G401 (cell line): ENCODE data around the gene G2E3. TPM values are rescaled to one million over a fixed set of nuclear protein-coding genes. Genes with fewer than 3 reads are reported as not detected.
"Not testable (repeated sequence)": the region's sequence is repeated elsewhere in the genome, so short reads cannot be mapped to it uniquely, and the experiment has no call there.

Experiments used
- DNase-seq: peaks from one replicate; pipeline ENCODE4 v3.0.0-alpha.2; 2015; ENCODE audit warnings: low spot score
- in situ Hi-C: cut with HindIII; loops from 2 replicates; pipeline ENCODE4 v1.10.0; 2016; ENCODE audit warnings: low sequenced_read_pairs, mixed read lengths
- total RNA-seq: library from RNA; depleted of rRNA; stranded (reverse); fragments of >200 nt; shearing (Covaris generic); gene quantifications from 2 replicates; pipeline ENCODE4 v1.2.3, GENCODE V29; 2014; rRNA removed

G2E3 gene
- total RNA-seq, 1 experiment from 2014 or later, result 41.9 TPM

DNA sequence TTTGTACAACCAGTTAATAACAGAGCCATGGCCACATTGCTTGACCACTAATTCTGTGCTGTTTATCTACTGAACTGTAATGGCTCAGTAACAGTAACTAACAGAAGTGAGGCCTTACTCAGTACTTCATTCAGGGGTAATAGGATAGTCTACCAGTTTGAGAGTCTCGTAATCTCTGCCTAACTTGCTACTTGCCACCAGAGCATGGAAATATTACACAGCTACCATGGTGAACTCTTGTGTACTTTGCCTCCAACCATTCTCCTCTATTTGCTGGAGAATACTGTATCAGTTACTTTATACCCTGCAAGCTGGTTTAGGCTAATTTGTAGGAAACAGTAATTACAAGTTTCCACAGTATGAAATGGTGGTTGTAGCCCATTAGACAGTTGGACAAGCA is 73.8 kb downstream of the G2E3 start:
- in situ Hi-C loops, result no loop called here
- DNase-seq, result no peak

DNA sequence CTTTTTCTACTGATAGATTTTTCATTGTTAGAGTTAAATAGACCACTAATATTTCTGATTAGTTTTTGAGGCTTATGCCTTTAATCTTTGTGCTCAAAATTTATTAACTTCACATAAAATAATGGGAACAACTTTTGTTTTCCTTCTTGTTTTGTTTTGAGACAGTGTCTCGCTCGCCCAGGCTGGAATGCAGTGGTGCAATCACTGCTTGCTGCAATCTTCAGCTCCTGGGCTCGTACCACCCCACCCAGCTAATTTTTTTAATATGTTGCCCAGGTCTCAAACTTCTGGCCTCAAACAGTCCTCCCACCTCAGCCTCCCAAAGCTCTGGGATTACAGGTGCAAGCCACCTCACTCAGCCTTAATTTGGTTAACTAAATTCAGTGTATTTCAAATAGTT is 80.0 kb downstream of the G2E3 start:
- in situ Hi-C loops, result no loop called here
- DNase-seq, result no peak

DNA sequence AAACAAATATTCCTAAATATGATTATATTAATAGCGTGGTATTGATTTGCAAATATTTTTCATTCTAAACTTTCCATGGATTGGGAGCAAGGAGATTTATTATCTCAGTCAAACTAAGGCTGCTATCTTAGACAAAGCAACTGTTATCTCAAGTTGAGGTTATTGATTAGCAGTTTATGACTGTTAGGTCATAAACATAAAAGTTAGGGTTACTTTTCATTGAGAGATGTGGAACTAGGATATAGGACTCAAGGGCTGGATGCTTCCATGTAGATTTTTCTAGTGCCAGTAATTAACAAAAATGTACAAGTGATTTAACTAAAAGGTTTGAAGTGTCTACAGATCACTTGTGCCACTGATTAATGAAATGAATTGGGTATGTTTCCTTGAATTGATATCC is 82.2 kb downstream of the G2E3 start:
- in situ Hi-C loops, result no loop called here
- no peak for DNase-seq

DNA sequence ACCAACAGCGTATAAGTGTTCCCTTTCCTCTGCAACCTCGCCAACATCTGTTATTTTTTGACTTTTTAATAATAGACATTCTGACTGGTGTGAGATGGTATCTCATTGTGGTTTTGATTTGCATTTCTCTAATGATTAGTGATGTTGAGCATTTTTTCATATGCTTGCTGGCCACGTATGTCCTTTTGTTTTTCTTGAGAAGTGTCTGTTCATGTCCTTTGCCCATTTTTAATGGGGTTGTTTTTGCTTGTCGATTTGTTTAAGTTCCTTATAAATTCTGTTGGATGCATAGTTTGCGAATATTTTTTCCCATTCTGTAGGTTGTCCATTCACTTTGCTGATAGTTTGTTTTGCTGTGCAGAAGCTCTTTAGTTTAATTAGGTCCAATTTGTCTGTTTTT is 85.5 kb downstream of the G2E3 start:
- in situ Hi-C loops, result not testable (repeated sequence)

DNA sequence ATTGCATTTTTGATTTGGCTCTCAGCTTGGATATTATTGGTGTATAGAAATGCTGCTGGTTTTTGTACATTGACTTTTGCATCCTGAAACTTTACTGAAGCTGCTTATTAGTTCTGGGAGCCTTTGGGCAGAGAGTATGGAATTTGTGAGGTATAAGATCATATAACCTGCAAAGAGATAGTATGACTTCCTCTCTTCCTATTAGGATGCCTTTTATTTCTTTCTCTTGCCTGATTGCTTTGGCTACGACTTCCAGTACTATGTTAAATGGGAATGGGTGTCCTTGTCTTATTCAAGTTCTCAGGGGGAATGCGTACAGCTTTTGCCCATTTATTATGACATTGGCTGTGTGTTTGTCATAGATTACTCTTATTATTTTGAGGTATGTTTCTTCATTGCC is 86.6 kb downstream of the G2E3 start:
- in situ Hi-C loops, result no loop called here
- DNase-seq, result no peak

More for the DNA sequence above, 85.5 kb downstream of the G2E3 start:
- not testable (repeated sequence) for DNase-seq

DNA sequence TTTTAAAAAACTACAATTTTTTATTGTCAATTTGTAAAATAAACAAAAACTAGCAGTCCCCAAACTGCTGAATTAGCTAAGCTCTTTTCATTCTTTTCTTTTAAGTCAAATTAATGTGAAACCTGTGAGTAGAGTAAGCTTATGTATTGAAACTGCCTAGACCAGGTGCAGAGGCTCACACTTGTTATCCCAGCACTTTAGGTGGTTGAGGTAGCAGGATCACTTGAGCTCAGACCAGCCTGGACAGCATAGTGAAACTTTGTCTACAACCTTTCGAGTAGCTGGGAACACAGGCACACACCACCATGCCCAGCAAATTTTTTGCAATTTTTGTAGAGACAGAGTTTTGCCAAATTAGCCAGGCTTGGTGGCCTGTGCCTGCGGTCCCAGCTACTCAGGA is 89.5 kb downstream of the G2E3 start:
- DNase-seq, result no peak
- in situ Hi-C loops, result no loop called here

DNA sequence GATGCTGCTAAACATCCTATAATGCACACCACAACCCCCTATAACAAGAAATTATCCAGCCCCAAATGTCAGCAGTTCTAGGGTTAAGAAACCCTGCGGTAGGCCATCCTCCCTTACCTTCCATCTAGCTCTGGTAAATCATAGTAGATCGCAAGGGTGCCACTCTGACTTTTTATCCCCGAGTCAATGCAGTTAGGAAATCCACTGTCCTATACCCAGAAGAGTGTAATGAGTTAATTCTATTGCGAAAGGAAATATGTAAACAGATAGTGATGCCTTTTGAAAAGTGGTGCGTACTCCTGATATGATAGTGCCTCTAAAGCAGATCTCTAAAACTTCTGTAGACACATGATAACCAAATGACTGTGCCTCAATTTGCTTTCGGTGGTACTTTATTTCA is 93.0 kb downstream of the G2E3 start:
- in situ Hi-C loops, result no loop called here
- DNase-seq, result no peak

DNA sequence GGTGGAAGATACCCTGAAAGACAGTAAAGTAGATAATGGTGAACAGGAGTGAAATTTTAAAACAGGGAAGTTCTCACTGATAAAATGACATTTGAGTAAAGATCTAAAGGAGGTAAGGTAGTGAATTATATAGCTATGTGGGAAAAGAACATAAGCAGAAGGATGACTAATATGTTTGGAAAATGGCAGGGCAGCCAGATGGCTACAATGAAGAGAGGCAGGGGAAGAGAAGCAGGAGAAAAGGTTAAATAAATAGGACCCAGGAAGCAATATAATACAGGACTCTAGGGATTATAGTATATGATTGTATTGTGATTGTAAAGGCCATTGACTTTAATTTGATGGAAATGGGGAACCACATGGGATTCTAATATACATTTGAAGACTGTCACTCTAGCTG is 96.2 kb downstream of the G2E3 start:
- in situ Hi-C loops, result no loop called here

DNA sequence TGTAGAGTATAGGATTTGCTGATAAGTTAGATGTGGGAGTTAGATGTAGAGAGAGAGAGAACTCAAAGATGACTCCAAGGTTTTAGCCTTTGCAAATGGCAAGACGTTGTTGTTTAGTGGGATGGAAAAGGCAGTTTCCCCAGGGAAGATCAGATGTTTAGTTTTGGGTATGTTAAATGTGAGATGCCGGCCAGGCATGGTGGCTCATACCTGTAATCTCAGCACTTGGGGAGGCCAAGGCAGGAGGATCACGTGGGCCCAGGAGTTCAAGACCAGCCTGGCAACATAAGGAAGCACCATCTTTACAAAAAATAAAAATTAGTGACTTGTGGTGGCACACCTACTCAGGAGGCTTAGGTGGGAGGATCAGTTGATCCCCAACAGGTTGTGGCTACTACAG is 96.7 kb downstream of the G2E3 start:
- DNase-seq, result no peak
- in situ Hi-C loops, result no loop called here

More for the DNA sequence above, 96.2 kb downstream of the G2E3 start:
- no peak for DNase-seq

DNA sequence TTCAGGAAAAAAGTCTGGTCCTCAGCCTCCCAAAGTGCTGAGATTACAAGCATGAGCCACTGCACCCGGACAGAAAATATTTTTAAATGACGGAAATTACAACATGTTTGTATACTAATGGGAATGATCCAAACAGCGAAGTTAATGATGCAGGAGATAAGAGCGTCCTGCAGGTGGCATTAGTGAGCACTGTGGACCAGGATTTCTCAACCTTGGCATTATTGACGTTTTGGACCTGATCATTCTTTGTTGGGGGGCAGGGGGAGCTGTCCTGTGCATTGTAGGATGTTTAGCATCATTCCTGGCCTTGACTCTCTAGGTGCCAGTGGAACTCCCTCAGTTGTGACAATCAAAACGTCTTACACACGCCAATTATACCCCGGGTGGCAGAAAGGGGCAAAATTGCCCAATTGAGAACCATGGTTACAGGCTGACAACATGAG is 97.3 kb downstream of the G2E3 start:
- DNase-seq, result peak; percentile 13
- in situ Hi-C loops, result no loop called here

DNA sequence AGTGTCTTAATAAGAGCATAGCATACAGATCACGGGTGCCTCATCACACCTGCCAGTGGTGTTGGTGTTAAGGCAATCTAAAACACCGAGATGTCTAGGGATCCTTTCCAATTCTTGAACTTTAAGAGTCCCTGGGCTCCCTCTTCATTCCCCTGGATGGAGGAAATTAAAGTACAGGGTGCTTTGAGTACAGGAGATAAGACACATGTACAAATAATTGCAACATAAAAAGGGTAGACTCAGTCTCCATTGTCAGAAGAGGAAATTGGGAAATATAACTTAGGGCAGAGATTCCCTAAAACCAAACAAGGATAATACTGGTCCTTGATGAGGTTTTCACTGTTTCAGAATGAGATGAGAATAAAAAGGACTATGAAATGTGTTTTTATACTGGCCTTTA is 98.1 kb downstream of the G2E3 start:
- in situ Hi-C loops, result no loop called here
- DNase-seq, result no peak

DNA sequence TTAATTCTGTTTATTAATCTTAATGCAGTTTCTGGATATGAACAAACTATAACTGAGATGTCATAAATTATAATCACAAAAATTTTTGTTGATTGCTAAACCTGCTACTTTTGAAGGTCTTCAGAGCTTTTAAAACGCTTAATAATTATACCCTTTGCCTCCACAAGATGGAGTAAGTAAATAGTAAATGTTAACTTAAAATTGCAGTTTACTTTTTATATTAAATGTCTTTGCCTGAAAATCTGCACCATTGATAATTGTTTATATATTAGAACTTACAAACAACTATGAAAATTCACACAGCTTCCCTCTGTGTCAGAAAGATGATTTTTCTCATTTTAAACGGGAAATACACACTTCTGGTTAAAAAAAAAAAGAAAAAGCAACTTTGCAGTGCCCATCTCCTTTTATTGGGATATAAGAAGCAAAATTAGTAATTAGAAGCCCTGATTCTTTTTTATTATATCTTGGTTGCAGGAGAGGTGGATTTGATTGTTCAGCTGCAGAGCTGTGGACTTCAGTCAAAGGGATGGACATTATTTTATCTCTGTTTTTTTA is 98.7 kb downstream of the G2E3 start:
- in situ Hi-C loops, result no loop called here
- no peak for DNase-seq

DNA sequence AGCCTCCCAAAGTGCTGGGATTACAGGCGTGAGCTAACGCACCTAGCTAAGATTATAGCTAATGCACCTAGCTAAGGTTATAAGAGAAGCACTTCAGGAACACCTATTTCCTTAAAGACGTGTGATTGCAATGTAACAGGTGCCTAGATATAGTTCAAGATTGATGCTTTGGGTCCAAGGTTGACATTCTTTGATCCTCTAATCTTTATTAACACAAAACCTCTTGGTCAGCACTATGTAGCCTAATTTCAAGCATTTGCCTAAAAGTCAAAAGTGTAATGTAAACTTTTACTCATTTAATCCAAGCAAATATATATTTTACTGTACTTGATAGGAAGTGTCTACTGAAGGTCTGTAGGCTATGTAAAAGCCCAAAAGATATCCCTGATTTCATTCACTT is 99.7 kb downstream of the G2E3 start:
- in situ Hi-C loops, result no loop called here
- DNase-seq, result no peak

DNA sequence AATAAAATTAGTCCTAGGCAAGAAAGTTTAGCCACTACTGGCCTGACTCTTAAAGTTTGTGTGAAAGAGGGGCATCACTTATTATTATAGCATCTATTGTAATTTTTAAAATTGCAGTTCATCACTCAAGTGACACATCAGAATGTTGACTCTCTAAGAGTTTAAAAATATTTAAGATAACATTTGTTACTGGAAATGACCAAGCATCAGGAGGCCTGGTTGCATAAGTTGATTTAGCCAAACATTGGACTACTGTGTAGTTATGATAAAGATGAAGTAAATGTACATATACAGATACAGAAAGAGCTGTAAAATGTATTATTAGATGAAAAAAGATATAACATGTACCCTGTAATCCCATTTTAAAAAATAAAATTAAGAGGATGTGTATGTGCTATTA is 110.6 kb downstream of the G2E3 start:
- no peak for DNase-seq
- in situ Hi-C loops, result no loop called here

Other genes with a start within 250 kb of the G2E3 start
- gene SCFD1, start 63.2 kb downstream of the G2E3 start, total RNA-seq, result 56.9 and 63.7 TPM in 2 replicates